SK-N-DZ (cell line): ENCODE measurements around the gene WDR87. TPM values are rescaled to one million over a fixed set of nuclear protein-coding genes. Genes with fewer than 3 reads are reported as not detected.

Source experiments
- DNase-seq: peaks from one replicate; pipeline ENCODE4 v3.0.0-alpha.2; 2015; ENCODE audit warnings: low spot score
- polyA plus RNA-seq, 2 experiments: library from polyadenylated mRNA; depleted of rRNA; stranded (reverse); fragments of >200 nt; gene quantifications; 2 replicates each; pipeline ENCODE4 v1.2.3, GENCODE V29; 2014

The WDR87 gene
- polyA plus RNA-seq (2014; cell fraction: cytosol; rRNA removed), result not detected in 2 replicates
- polyA plus RNA-seq (2014; cell fraction: nucleus; rRNA removed), result not detected in 2 replicates

- no peak for DNase-seq
Observed at GRCh38 chr19:37905946-37906868, at the start of gene WDR87. WDR87 (minus strand) TSS chr19:37906594; CDS start chr19:37898239, 8,355 bp downstream.

GRCh38 chr19:37955986-37956385, 49.6 kb upstream of the WDR87 start:
- no peak for DNase-seq

- DNase-seq, result no peak
Observed at GRCh38 chr19:37954421-37954874, 48.1 kb upstream of the WDR87 start.

GRCh38 chr19:37953918-37954303, 47.5 kb upstream of the WDR87 start:
- DNase-seq, result no peak

- DNase-seq, result no peak
Observed at GRCh38 chr19:37953171-37953917, 47.0 kb upstream of the WDR87 start.

GRCh38 chr19:37951816-37952210, 45.4 kb upstream of the WDR87 start:
- no peak for DNase-seq

- DNase-seq, result no peak
Observed at GRCh38 chr19:37950471-37951175, 44.2 kb upstream of the WDR87 start.

- no peak for DNase-seq
Observed at GRCh38 chr19:37948362-37948761, 42.0 kb upstream of the WDR87 start.

GRCh38 chr19:37947778-37948177, 41.4 kb upstream of the WDR87 start:
- DNase-seq, result no peak

GRCh38 chr19:37946132-37946531, 39.7 kb upstream of the WDR87 start:
- no peak for DNase-seq

- DNase-seq, result no peak
Observed at GRCh38 chr19:37943480-37943879, 37.1 kb upstream of the WDR87 start.

- DNase-seq, result no peak
Observed at GRCh38 chr19:37942516-37942902, 36.1 kb upstream of the WDR87 start.

GRCh38 chr19:37941782-37942515, 35.6 kb upstream of the WDR87 start:
- DNase-seq, result no peak

GRCh38 chr19:37938353-37938752, 32.0 kb upstream of the WDR87 start:
- DNase-seq, result no peak

GRCh38 chr19:37936886-37937285, 30.5 kb upstream of the WDR87 start:
- no peak for DNase-seq

- DNase-seq, result no peak
Observed at GRCh38 chr19:37936166-37936565, 29.8 kb upstream of the WDR87 start.

- no peak for DNase-seq
Observed at GRCh38 chr19:37935341-37935740, 28.9 kb upstream of the WDR87 start.

- DNase-seq, result no peak
Observed at GRCh38 chr19:37933937-37934358, 27.6 kb upstream of the WDR87 start.

GRCh38 chr19:37932985-37933936, 26.9 kb upstream of the WDR87 start:
- DNase-seq, result no peak
